Suprapubic skin (tissue), 4 donors: ENCODE data around the gene AFF4.

Experiments
- EP300 ChIP-seq: sonication (generic); formaldehyde crosslinking; IDR thresholded peaks from one replicate; pipeline ENCODE4 v1.6.1; 2017; ENCODE audit warnings: antibody characterized with exemption
- POLR2A ChIP-seq, 2 donors: fragments of 450-650 bp; IDR thresholded peaks; one replicate each; pipeline ENCODE4 v1.6.1; 2017; ENCODE audit warnings: antibody characterized with exemption in 2 of 2, mild to moderate bottlenecking in 2 of 2, moderate library complexity in 2 of 2
- POLR2AphosphoS5 ChIP-seq, 3 donors: sonication (generic); formaldehyde crosslinking; IDR thresholded peaks; one replicate each; pipeline ENCODE4 v1.6.1; 2017; ENCODE audit warnings: antibody characterized with exemption in 3 of 3
- TF ChIP-seq, protein P1 (sequence below), 2 donors: fragments of 200-600 bp in 1 of 2; fragments of 450-650 bp in 1 of 2; sonication (generic) in 1 of 2; IDR thresholded peaks; one replicate each; pipeline ENCODE4 v1.5.1; 2016 to 2019; ENCODE audit warnings: antibody characterized with exemption in 2 of 2, mild to moderate bottlenecking in 1 of 2, moderate library complexity in 1 of 2

DNA sequence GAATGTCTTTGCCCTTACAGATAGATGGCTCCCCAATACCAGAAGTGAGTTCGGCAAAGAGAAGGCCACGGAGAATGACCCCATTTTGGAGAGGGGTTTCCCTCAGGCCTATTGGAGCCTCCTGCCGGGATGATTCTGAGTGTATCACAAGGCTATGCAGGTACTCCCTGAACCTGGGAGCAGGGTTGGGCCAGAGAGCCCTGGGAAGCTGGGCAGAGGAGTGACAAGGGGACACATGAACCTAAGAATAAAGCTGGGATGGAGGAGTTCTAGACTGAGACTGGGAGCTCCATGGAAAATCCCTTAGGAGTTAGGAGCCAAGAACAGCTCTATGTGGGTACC lies 89.5 kb downstream of the AFF4 start:
- TF ChIP-seq POLR2A (IDR thresholded peaks at IDR 0.05) (no peak), EP300 (no peak), POLR2AphosphoS5 (IDR thresholded peaks at IDR 0.05) (no peak)
- TF ChIP-seq, protein P1, sequence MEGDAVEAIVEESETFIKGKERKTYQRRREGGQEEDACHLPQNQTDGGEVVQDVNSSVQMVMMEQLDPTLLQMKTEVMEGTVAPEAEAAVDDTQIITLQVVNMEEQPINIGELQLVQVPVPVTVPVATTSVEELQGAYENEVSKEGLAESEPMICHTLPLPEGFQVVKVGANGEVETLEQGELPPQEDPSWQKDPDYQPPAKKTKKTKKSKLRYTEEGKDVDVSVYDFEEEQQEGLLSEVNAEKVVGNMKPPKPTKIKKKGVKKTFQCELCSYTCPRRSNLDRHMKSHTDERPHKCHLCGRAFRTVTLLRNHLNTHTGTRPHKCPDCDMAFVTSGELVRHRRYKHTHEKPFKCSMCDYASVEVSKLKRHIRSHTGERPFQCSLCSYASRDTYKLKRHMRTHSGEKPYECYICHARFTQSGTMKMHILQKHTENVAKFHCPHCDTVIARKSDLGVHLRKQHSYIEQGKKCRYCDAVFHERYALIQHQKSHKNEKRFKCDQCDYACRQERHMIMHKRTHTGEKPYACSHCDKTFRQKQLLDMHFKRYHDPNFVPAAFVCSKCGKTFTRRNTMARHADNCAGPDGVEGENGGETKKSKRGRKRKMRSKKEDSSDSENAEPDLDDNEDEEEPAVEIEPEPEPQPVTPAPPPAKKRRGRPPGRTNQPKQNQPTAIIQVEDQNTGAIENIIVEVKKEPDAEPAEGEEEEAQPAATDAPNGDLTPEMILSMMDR (IDR thresholded peaks at IDR 0.05), result no peak
